Uterus (tissue), 2 donors: ENCODE data around the gene NUMB.

Experiments
- POLR2A ChIP-seq, 2 donors: fragments of 450-650 bp; IDR thresholded peaks; one replicate each; pipeline ENCODE4 v1.6.1; 2016; ENCODE audit warnings: antibody characterized with exemption in 2 of 2, mild to moderate bottlenecking in 1 of 2, moderate library complexity in 1 of 2
- TF ChIP-seq, protein P1 (sequence below), 4 experiments: fragments of 200-600 bp in 2 of 4; fragments of 450-650 bp in 2 of 4; sonication (generic) in 2 of 4; IDR thresholded peaks; one replicate each; pipeline ENCODE4 v1.5.1; 2016 to 2019; ENCODE audit warnings: antibody characterized with exemption in 4 of 4, mild to moderate bottlenecking in 2 of 4, moderate library complexity in 1 of 4

DNA sequence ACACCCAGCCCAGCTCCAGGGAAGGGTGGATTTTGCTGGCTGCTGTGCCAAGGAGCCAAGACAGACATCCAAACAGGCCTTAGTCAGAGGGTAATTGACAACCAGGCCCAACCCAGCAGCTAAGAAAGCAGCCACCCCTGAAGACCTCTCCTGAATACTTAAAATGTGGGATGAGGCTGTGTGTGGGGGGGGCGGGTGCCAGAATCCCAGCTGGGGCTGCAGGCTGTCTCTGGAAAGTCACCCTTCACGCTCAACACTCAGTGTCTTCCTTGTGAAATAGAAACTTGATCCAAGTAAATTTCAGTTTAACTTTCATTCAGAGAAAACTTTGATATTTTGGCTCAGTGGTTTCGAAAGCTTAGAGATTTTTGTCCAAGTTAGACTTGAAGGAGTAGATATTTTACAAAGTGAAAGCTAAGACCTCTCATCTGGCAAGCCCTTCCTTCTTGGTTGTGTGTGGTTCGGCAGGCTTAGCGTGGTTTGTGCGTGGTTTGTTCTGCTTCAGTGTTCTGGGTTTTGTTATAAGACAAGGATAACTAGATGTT is 215.9 kb downstream of the NUMB start:
- no peak for TF ChIP-seq POLR2A (IDR thresholded peaks at IDR 0.05)
- TF ChIP-seq, protein P1, sequence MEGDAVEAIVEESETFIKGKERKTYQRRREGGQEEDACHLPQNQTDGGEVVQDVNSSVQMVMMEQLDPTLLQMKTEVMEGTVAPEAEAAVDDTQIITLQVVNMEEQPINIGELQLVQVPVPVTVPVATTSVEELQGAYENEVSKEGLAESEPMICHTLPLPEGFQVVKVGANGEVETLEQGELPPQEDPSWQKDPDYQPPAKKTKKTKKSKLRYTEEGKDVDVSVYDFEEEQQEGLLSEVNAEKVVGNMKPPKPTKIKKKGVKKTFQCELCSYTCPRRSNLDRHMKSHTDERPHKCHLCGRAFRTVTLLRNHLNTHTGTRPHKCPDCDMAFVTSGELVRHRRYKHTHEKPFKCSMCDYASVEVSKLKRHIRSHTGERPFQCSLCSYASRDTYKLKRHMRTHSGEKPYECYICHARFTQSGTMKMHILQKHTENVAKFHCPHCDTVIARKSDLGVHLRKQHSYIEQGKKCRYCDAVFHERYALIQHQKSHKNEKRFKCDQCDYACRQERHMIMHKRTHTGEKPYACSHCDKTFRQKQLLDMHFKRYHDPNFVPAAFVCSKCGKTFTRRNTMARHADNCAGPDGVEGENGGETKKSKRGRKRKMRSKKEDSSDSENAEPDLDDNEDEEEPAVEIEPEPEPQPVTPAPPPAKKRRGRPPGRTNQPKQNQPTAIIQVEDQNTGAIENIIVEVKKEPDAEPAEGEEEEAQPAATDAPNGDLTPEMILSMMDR (IDR thresholded peaks at IDR 0.05), result no peak
